ENCODE measurements around the gene RHOD. TPM values are rescaled to one million over a fixed set of nuclear protein-coding genes. Genes with fewer than 3 reads are reported as not detected.

RHOD gene
- total RNA-seq: 1 to 10 TPM; 1.3 to 6.4 (median 2.2) TPM
- polyA plus RNA-seq: 1 to 10 TPM; 3.1 to 3.6 (median 3.5) TPM
- long read RNA-seq, donor 1, partial matches to known transcripts: 0 of 2 reads
- long read RNA-seq, donor 1, other reads (novel, unspliced or antisense): 0 of 2 reads
- long read RNA-seq, donor 2, partial matches to known transcripts: 0 of 2 reads
- long read RNA-seq, donor 2, other reads (novel, unspliced or antisense): 0 of 2 reads

DNA sequence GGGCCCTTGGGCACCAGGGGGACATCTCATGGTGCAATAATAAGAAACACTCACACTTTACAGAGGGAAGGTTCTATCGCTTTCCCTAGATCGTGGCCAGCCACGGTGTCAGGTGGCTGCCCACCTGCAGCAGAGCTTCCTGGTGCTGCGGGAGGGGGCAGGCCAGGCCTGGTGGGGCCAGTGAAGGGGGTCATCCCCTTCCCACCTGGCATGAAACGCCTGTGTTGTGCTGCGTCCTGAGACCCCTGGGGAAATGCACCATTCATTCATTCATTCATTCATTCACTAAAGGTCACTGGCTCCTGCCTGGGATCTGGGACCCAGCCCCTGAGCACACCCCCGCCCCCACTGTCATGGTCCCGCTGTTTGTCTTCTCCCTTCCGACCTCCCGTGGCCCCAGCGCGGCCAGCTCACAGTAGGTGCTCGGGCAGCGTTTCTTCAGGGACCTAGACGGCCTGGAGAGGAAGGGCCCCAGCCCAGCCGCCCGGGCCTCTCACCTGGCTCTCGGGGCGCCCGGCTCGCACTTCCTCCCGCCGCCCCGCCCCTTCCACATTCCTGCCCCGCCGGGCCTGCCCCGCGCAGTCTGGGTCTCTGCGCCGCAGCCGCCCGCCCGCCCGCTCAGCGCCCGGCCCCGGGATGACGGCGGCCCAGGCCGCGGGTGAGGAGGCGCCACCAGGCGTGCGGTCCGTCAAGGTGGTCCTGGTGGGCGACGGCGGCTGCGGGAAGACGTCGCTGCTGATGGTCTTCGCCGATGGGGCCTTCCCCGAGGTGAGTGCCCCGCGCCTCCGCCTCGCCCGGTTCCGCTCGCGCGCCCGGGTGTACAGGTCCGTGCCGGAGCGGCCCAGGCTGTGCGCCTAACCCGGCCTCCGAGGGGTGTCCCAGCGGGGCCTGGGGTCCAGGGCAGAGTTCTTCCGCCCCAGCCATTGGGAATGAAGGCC lies at the start of gene RHOD:
RHOD (plus strand) TSS at position 581 of the 938 bp plus-strand sequence; CDS start at position 637, 56 bp downstream.
- peak; percentile 87 for DNase-seq
- whole genome bisulfite sequencing, 5 donors: 8 to 30% (median 12%) methylated on average over 10 to 72 of the region's 72 CpGs
- intact Hi-C loops (cut with DNase I; ENCODE audit: low total_unique reads): no loop called here
- TF ChIP-seq POLR2AphosphoS5 (IDR thresholded peaks at IDR 0.05) (peak in 1 of 3 donors; percentile 24), CTCF (IDR thresholded peaks at IDR 0.05 in 8 of 11, conservative IDR thresholded peaks at IDR 0.05 in 3 of 11) (no peak)
- Histone ChIP-seq H3K27ac (peak within 1 kb of the TSS in 3 of 8 donors; percentile 2 to 28 (median 24)), H3K9me3 (no peaks in the 10 kb centered on the region), H3K27me3 (replicated peaks in 1 of 7) (peaks cover 0 to 54% (median 13%) of the 10 kb centered on the region in 7 donors), H3K4me1 (peaks cover 8 to 48% (median 32%) of the 10 kb centered on the region in 6 donors), H3K36me3 (no peaks in the 10 kb centered on the region), H3K4me3 (peak within 1 kb of the TSS; percentile 22 to 70 (median 40))

- no peaks in the 10 kb centered on the region for H3K9me3 ChIP-seq
- H3K4me3 ChIP-seq: no peak overlapping the region
- TF ChIP-seq CTCF (IDR thresholded peaks at IDR 0.05 in 8 of 11, conservative IDR thresholded peaks at IDR 0.05 in 3 of 11) (no peak), POLR2A (IDR thresholded peaks at IDR 0.05) (no peak), POLR2AphosphoS5 (IDR thresholded peaks at IDR 0.05) (no peak)
- peaks cover 0 to 3% (median 0%) of the 10 kb centered on the region in 7 donors for H3K27me3 ChIP-seq (replicated peaks in 1 of 7)
- H3K36me3 ChIP-seq: no peaks in the 10 kb centered on the region
- no peak overlapping the region for H3K27ac ChIP-seq
- intact Hi-C loops (cut with DNase I; ENCODE audit: low total_unique reads): no loop called here
- no peaks in the 10 kb centered on the region for H3K4me1 ChIP-seq
- no peak for DNase-seq
- 86 to 94% (median 91%) methylated on average over 7 of the region's 7 CpGs for WGBS, 5 donors
Observed at GRCh38 chr11:67007126-67007525, 49.5 kb upstream of the RHOD start.

GRCh38 chr11:67010296-67010905 lies 46.2 kb upstream of the RHOD start:
- Histone ChIP-seq H3K9me3 (no peaks in the 10 kb centered on the region), H3K27me3 (replicated peaks in 1 of 7) (peaks cover 0 to 16% (median 0%) of the 10 kb centered on the region in 7 donors), H3K4me3 (no peak overlapping the region), H3K27ac (no peak overlapping the region), H3K36me3 (no peaks in the 10 kb centered on the region), H3K4me1 (no peaks in the 10 kb centered on the region)
- 83 to 88% (median 85%) methylated on average over 7 of the region's 7 CpGs for WGBS, 5 donors
- intact Hi-C loops (cut with DNase I; ENCODE audit: low total_unique reads): no loop called here
- DNase-seq: no peak
- TF ChIP-seq POLR2AphosphoS5 (IDR thresholded peaks at IDR 0.05): no peak
- TF ChIP-seq CTCF (IDR thresholded peaks at IDR 0.05 in 8 of 11, conservative IDR thresholded peaks at IDR 0.05 in 3 of 11): no peak
- TF ChIP-seq POLR2A (IDR thresholded peaks at IDR 0.05): no peak

Data from spleen (tissue), 13 donors.